GM12875 (cell line): ENCODE measurements around the gene ACOT11.
"Not testable (repeated sequence)": the region's sequence is repeated elsewhere in the genome, so short reads cannot be mapped to it uniquely, and the experiment has no call there.

Experiments
- H3K4me3 ChIP-seq: one replicate; pipeline ENCODE4 v1.5.1; 2011; ENCODE audit warnings: low read depth, low read length, control low read depth
- TF ChIP-seq, protein P1 (sequence below): IDR thresholded peaks from 2 replicates; pipeline ENCODE4 v1.5.1; 2011; ENCODE audit warnings: low read depth, mild to moderate bottlenecking, control low read depth, inconsistent platforms, low read length, moderate library complexity, borderline replicate concordance; ENCODE audit not compliant: insufficient read depth

Gene ACOT11

DNA sequence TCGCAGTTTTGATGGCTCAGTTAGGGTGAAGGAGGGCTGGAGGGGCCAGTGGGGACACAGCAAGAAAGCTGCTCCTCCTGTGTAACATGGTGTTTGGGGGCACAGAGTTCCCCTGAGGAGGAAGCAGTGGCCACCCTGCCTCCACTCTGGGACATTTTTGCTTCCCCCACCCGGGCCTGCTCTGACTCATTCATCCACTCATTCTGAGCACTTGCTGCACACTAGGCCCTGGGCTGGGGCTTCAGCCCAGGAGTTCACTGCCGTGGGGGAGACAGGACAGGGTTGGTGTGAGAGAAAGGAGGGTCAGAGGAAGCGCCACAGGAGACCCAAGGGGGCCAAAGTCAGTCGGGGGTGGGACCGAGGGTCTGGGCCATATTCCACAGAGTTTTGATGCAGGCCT is 41.4 kb upstream of the ACOT11 start:
- H3K4me3 ChIP-seq: no peak overlapping the region
- TF ChIP-seq, protein P1, sequence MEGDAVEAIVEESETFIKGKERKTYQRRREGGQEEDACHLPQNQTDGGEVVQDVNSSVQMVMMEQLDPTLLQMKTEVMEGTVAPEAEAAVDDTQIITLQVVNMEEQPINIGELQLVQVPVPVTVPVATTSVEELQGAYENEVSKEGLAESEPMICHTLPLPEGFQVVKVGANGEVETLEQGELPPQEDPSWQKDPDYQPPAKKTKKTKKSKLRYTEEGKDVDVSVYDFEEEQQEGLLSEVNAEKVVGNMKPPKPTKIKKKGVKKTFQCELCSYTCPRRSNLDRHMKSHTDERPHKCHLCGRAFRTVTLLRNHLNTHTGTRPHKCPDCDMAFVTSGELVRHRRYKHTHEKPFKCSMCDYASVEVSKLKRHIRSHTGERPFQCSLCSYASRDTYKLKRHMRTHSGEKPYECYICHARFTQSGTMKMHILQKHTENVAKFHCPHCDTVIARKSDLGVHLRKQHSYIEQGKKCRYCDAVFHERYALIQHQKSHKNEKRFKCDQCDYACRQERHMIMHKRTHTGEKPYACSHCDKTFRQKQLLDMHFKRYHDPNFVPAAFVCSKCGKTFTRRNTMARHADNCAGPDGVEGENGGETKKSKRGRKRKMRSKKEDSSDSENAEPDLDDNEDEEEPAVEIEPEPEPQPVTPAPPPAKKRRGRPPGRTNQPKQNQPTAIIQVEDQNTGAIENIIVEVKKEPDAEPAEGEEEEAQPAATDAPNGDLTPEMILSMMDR: no peak

DNA sequence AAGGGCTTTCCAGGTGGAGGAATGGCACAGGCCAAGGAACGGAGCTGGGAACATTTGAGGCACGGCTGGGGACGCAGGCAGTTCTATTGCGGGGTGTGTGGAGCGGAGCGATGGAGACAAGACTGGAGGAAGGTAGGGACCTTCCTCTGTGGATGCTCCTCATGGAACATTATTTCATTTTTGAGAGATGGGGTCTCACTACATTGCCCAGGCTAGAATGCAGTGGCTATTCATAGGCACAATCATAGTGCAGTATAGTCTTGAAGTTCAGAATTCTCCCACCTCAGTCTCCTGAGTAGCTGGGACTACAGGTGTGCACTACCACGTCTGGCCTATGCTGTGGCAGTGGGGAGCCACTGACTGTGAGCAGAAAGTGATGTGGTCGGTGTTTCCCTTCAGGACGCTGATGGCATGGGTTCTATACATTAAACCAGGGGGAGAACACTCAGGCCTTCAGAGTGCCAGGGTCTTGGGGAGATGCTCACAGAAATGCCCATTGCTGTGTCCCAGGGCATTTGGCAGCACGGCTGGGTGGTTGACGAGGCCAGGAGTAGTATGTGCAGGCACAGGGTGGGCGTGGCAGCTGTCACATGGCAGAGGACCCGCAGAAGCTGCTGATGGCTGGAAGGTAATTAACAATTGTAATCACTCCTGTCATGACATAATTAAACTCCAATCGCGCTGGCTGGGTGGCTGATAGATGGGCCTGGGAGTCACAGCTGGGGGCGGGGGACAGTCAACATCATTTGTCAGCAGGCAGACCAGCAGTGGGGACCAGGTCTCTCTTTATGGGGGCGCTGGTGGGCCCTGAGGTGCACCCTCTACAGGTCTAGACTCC is 40.8 kb upstream of the ACOT11 start:
- TF ChIP-seq, protein P1: no peak

DNA sequence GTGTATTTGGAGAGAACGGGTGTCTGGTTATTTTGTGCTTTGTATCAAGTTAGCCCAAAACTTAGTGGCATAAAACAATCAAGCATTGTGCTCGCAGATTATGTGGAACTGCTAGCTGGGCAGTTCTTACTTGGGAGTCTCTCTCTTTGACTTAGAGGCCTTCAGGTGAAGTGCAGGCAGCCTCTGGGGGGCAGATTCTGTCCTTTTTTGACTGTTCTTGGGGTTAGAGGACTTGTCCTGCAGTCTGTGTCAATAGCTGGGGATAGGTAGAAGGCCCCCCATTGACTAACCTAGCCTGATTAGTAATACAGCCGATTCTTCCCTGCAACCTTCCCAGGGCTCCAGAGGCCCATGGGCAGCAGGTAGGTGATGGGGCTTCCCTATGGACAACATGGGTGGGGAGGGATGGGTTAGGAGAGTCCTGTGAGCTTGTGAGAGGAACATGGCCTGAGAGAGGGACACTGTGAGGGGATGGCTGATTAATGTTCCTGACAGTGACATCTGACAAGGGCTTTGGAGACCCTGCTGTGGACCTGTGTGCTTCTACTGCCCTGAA is 37.2 kb upstream of the ACOT11 start:
- H3K4me3 ChIP-seq: no peak overlapping the region
- TF ChIP-seq, protein P1: no peak

More for the DNA sequence above, 40.8 kb upstream of the ACOT11 start:
- no peak overlapping the region for H3K4me3 ChIP-seq

DNA sequence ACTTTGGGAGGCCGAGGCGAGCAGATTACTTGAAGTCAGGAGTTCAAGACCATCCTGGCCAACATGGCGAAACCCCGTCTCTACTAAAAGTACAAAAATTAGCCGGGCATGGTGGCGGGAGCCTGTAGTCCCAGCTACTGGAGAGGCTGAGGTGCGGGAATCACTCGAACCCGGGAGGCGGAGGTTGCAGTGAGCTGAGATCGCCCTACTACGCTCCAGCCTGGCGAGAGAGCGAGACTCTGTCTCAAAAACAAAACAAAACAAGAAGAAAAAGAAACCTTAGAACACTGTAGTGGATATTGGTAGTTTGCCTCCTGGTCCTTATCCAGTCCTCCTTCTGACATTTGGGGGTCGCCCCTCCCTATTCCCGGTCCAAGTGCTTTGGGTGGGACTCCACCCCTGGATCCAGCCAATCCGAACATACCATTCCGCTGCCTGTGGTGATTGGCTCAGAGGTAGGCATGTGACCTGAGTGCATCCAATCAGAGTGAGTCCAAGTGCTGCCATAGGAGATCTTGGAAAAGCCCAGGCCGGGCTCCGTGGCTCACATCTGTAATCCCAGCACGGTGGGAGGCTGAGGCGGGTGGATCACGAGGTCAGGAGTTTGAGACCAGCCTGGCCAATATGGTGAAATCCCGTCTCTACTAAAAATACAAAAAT is 34.0 kb upstream of the ACOT11 start:
- not testable (repeated sequence) for H3K4me3 ChIP-seq

DNA sequence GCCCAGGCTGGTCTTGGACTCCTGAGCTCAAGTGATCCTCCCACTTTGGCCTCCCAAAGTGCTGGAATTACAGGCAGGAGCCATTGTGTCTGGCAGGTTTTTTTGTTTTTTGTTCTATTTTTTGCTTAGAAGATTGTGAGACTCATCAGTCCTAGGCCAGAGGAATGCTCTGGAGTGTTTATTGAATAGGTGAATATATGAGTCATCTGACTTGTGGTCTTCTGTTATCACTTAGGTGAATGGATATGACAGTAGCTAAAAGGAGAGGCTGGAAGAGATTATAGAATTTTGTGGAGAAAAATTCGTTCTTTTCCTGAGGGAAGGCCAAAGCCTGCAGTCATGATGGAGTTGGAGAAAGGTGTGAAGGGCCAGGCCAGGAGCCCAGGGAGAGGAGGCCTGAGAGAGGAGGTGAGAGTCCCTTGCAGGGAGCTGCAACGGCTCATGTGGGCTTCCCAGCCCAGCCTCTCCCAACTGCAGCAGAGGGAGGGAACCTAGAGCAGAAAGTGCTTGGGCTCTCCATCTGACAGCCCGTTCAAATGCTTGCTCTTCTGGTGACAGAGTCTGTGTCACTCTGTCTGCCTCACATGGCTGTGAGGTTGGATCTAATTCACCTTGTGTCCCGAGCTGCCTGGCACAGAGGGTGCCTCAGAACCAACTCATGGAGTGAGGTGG is 31.6 kb upstream of the ACOT11 start:
- TF ChIP-seq, protein P1: no peak
- H3K4me3 ChIP-seq: no peak overlapping the region

DNA sequence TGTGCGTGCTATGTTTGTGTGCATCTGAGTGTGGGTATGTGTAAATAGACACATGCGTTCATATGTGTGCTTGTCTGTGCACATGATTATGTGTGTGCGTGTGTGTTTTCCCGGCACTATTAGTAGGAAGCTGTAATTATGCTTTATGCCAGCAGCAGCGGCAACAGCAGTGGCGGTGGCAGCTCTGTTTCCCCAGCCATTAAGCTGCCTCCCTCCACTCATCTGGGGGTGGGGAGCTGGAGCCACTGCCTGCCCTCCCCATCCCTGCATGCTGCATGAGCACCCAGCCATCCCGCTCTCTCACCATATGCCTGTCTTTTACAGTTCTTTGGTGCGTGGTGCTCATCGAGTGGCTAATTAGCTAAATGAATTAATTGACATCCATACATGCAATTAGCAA is 30.5 kb upstream of the ACOT11 start:
- TF ChIP-seq, protein P1: no peak
- no peak overlapping the region for H3K4me3 ChIP-seq

DNA sequence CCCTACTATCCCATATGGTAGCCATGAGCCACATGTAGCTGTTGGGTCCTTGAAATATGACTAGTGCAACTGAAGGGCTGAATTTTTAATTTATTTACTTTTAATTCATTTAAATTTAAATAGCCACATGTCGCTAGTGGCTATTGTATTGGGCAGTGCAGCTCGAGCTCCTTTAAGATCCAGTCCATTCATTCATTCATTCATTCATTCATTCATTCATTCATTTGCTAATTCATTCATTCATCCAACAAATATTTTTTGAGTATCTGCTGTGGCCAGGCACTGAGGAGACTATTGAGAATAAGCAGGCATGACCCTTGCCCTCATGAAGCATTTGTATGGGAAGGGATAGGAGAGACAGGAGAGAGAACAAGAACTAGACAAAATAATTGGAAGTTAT is 29.5 kb upstream of the ACOT11 start:
- TF ChIP-seq, protein P1: no peak
- no peak overlapping the region for H3K4me3 ChIP-seq
